Neural progenitor cell (in vitro differentiated cells): Measurements from ENCODE around the gene VPS8. TPM values are rescaled to one million over a fixed set of nuclear protein-coding genes. Genes with fewer than 3 reads are reported as not detected.
A peak's percentile ranks its signal among the peaks of the same experiment; 100 is the strongest.

Experiments
- DNase-seq: peaks from one replicate; pipeline ENCODE4 v3.0.0-alpha.2; 2016; ENCODE audit warnings: low spot score
- H2AFZ ChIP-seq: fragments of 200-600 bp; sonication (generic); replicated peaks from 2 replicates; pipeline ENCODE4 v1.6.1; 2016; ENCODE audit warnings: antibody characterized with exemption
- H3F3A ChIP-seq: fragments of 200-600 bp; sonication (generic); 2 replicates; pipeline ENCODE4 v1.6.1; 2016; ENCODE audit warnings: antibody characterized with exemption, low read depth
- H3K27ac ChIP-seq: fragments of 200-600 bp; sonication (generic); 2 replicates; pipeline ENCODE4 v1.5.1; 2016; ENCODE audit warnings: mild to moderate bottlenecking
- H3K27me3 ChIP-seq: fragments of 200-600 bp; sonication (generic); 2 replicates; pipeline ENCODE4 v1.6.1; 2016; ENCODE audit warnings: mild to moderate bottlenecking, moderate library complexity
- H3K36me3 ChIP-seq: fragments of 200-600 bp; sonication (generic); 2 replicates; pipeline ENCODE4 v1.5.1; 2016
- H3K4me1 ChIP-seq: fragments of 200-600 bp; sonication (generic); 2 replicates; pipeline ENCODE4 v1.6.1; 2016; ENCODE audit warnings: mixed run types
- H3K4me2 ChIP-seq: fragments of 200-600 bp; sonication (generic); 2 replicates; pipeline ENCODE4 v1.6.1; 2016
- H3K4me3 ChIP-seq: fragments of 200-600 bp; sonication (generic); 2 replicates; pipeline ENCODE4 v1.5.1; 2016
- H3K79me2 ChIP-seq: fragments of 200-600 bp; sonication (generic); 2 replicates; pipeline ENCODE4 v1.6.1; 2016; ENCODE audit warnings: low read depth
- H3K9ac ChIP-seq: fragments of 200-600 bp; sonication (generic); 2 replicates; pipeline ENCODE4 v1.6.1; 2016
- H3K9me3 ChIP-seq: fragments of 200-600 bp; sonication (generic); 2 replicates; pipeline ENCODE4 v1.5.1; 2016; ENCODE audit warnings: low read depth
- H4K20me1 ChIP-seq: fragments of 200-600 bp; sonication (generic); 2 replicates; pipeline ENCODE4 v1.6.1; 2016; ENCODE audit warnings: low read depth
- H3K27ac Mint-ChIP-seq: 3 replicates; pipeline ENCODE4 v1.8.0; 2021; ENCODE audit warnings: mixed read lengths
- H3K27me3 Mint-ChIP-seq: 2 replicates; pipeline ENCODE4 v1.8.0; 2022; ENCODE audit warnings: low read depth, mild to moderate bottlenecking, inconsistent platforms, moderate library complexity, mixed read lengths; ENCODE audit not compliant: insufficient read depth
- H3K36me3 Mint-ChIP-seq: 3 replicates; pipeline ENCODE4 v1.8.0; 2021; ENCODE audit warnings: mixed read lengths
- H3K4me1 Mint-ChIP-seq: 3 replicates; pipeline ENCODE4 v1.8.0; 2021; ENCODE audit warnings: mixed read lengths
- H3K4me3 Mint-ChIP-seq: 3 replicates; pipeline ENCODE4 v1.8.0; 2021; ENCODE audit warnings: mild to moderate bottlenecking, moderate library complexity, mixed read lengths
- H3K9me3 Mint-ChIP-seq: 3 replicates; pipeline ENCODE4 v1.8.0; 2020; ENCODE audit warnings: mixed read lengths
- EZH2 ChIP-seq: fragments of 200-600 bp; sonication (generic); IDR thresholded peaks from 2 replicates; pipeline ENCODE4 v1.6.1; 2017; ENCODE audit warnings: antibody characterized with exemption, mild to moderate bottlenecking, moderate library complexity
- EZH2phosphoT487 ChIP-seq: fragments of 200-600 bp; sonication (generic); IDR thresholded peaks from 2 replicates; pipeline ENCODE4 v1.6.1; 2017; ENCODE audit warnings: antibody characterized with exemption
- total RNA-seq: library from RNA; depleted of rRNA; stranded (reverse); fragments of >200 nt; gene quantifications from 2 replicates; pipeline ENCODE4 v1.2.3, GENCODE V29; 2015; ENCODE audit warnings: low replicate concordance
- TF ChIP-seq, protein P1 (sequence below): fragments of 200-600 bp; sonication (generic); IDR thresholded peaks from 2 replicates; pipeline ENCODE4 v1.5.1; 2017; ENCODE audit warnings: antibody characterized with exemption, mild to moderate bottlenecking

VPS8 gene
- total RNA-seq, 1 donor from 2014 or later = 93.1 TPM

- no peaks in the 10 kb centered on the region for H3K36me3 ChIP-seq
- no peaks in the 10 kb centered on the region for H3K27me3 ChIP-seq
- DNase-seq = no peak
- no peaks in the 10 kb centered on the region for H4K20me1 ChIP-seq
- no peak overlapping the region for H3K4me2 ChIP-seq
- Mint-ChIP-seq H3K27me3 (peaks cover 4% of the 10 kb centered on the region), H3K4me3 (no peak overlapping the region), H3K9me3 (no peaks in the 10 kb centered on the region), H3K27ac (peak overlapping the region; percentile 68), H3K36me3 (peaks cover 2% of the 10 kb centered on the region), H3K4me1 (peaks cover 18% of the 10 kb centered on the region)
- no peak overlapping the region for H3K4me3 ChIP-seq
- H3K4me1 ChIP-seq = no peaks in the 10 kb centered on the region
- H3K79me2 ChIP-seq = no peaks in the 10 kb centered on the region
- H3K9me3 ChIP-seq = no peaks in the 10 kb centered on the region
- no peak overlapping the region for H2AFZ ChIP-seq
- TF ChIP-seq, protein P1, sequence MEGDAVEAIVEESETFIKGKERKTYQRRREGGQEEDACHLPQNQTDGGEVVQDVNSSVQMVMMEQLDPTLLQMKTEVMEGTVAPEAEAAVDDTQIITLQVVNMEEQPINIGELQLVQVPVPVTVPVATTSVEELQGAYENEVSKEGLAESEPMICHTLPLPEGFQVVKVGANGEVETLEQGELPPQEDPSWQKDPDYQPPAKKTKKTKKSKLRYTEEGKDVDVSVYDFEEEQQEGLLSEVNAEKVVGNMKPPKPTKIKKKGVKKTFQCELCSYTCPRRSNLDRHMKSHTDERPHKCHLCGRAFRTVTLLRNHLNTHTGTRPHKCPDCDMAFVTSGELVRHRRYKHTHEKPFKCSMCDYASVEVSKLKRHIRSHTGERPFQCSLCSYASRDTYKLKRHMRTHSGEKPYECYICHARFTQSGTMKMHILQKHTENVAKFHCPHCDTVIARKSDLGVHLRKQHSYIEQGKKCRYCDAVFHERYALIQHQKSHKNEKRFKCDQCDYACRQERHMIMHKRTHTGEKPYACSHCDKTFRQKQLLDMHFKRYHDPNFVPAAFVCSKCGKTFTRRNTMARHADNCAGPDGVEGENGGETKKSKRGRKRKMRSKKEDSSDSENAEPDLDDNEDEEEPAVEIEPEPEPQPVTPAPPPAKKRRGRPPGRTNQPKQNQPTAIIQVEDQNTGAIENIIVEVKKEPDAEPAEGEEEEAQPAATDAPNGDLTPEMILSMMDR = no peak
- no peak for TF ChIP-seq EZH2
- TF ChIP-seq EZH2phosphoT487 = no peak
- H3K27ac ChIP-seq = no peak overlapping the region
- no peaks in the 10 kb centered on the region for H3F3A ChIP-seq
- H3K9ac ChIP-seq = no peak overlapping the region
Measured at GRCh38 chr3:185082149-185082548, 270.2 kb downstream of the VPS8 start.

- H4K20me1 ChIP-seq = no peaks in the 10 kb centered on the region
- peaks cover 2% of the 10 kb centered on the region for H3K36me3 Mint-ChIP-seq
- H3K4me1 ChIP-seq = no peaks in the 10 kb centered on the region
- no peak overlapping the region for H3K27ac ChIP-seq
- no peak for DNase-seq
- no peak overlapping the region for H3K4me2 ChIP-seq
- H3K9me3 Mint-ChIP-seq = no peaks in the 10 kb centered on the region
- H3K27me3 Mint-ChIP-seq = peaks cover 4% of the 10 kb centered on the region
- H3K27ac Mint-ChIP-seq = peak overlapping the region; percentile 62
- no peaks in the 10 kb centered on the region for H3K36me3 ChIP-seq
- no peak overlapping the region for H3K4me3 ChIP-seq
- H3K4me3 Mint-ChIP-seq = no peak overlapping the region
- no peaks in the 10 kb centered on the region for H3K9me3 ChIP-seq
- no peak overlapping the region for H2AFZ ChIP-seq
- no peaks in the 10 kb centered on the region for H3K27me3 ChIP-seq
- H3K79me2 ChIP-seq = no peaks in the 10 kb centered on the region
- no peaks in the 10 kb centered on the region for H3F3A ChIP-seq
- no peak overlapping the region for H3K9ac ChIP-seq
- H3K4me1 Mint-ChIP-seq = peaks cover 18% of the 10 kb centered on the region
- TF ChIP-seq EZH2 (no peak), EZH2phosphoT487 (no peak)
- TF ChIP-seq, protein P1 = no peak
Measured at GRCh38 chr3:185082829-185083228, 270.9 kb downstream of the VPS8 start.

DNA sequence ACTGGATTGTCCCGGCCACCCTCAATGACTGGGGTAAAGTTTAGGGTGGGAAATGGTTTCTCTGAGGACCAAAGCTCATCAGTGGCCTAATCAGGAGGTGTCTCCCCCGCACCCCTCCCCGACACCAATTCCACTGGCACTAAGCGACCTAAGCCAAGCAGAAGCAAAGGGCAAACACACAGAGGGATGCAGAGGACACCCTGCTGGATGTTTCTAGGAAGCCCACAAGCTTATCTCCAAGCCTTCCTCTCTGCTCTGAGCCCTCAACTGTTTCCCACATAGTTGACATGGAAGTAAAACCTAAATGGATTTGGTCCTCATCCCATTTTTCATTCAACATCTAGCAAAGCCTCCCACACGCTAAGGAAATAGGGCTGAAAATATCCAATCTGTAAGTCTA, 272.4 kb downstream of the VPS8 start:
- Mint-ChIP-seq H3K27me3 (peaks cover 4% of the 10 kb centered on the region), H3K27ac (no peak overlapping the region), H3K9me3 (no peaks in the 10 kb centered on the region), H3K4me1 (peaks cover 18% of the 10 kb centered on the region), H3K4me3 (no peak overlapping the region), H3K36me3 (peaks cover 2% of the 10 kb centered on the region)
- Histone ChIP-seq H3K79me2 (no peaks in the 10 kb centered on the region), H3K9me3 (no peaks in the 10 kb centered on the region), H3K4me2 (no peak overlapping the region), H3K27ac (no peak overlapping the region), H3K27me3 (no peaks in the 10 kb centered on the region), H3K4me3 (no peak overlapping the region), H2AFZ (no peak overlapping the region), H3K4me1 (no peaks in the 10 kb centered on the region), H3K9ac (no peak overlapping the region), H3K36me3 (no peaks in the 10 kb centered on the region), H4K20me1 (no peaks in the 10 kb centered on the region), H3F3A (no peaks in the 10 kb centered on the region)
- no peak for TF ChIP-seq EZH2
- TF ChIP-seq, protein P1 = no peak
- no peak for TF ChIP-seq EZH2phosphoT487
- no peak for DNase-seq
